IPS-15b (cell line): ENCODE data around the gene CLEC2L.
A peak's percentile ranks its signal among the peaks of the same experiment; 100 is the strongest.

Experiments
- H3K27me3 ChIP-seq: one replicate; pipeline ENCODE4 v1.6.1; 2013; ENCODE audit warnings: low read length; ENCODE audit not compliant: control insufficient read depth, insufficient read depth
- H3K36me3 ChIP-seq: one replicate; pipeline ENCODE4 v1.6.1; 2013; ENCODE audit warnings: low read length; ENCODE audit not compliant: control insufficient read depth, insufficient read depth
- H3K4me1 ChIP-seq: one replicate; pipeline ENCODE4 v1.6.1; 2013; ENCODE audit warnings: mild to moderate bottlenecking, low read length; ENCODE audit not compliant: control insufficient read depth, insufficient read depth
- H3K4me3 ChIP-seq: one replicate; pipeline ENCODE4 v1.5.1; 2013; ENCODE audit warnings: low read depth, low read length
- H3K9ac ChIP-seq: one replicate; pipeline ENCODE4 v1.6.1; 2013; ENCODE audit warnings: low read depth, mild to moderate bottlenecking, low read length
- H3K9me3 ChIP-seq: one replicate; pipeline ENCODE4 v1.6.1; 2013; ENCODE audit warnings: mild to moderate bottlenecking, low read length; ENCODE audit not compliant: control insufficient read depth, insufficient read depth

CLEC2L gene

GRCh38 chr7:139523199-139523941 lies at the start of gene CLEC2L:
CLEC2L (plus strand) TSS chr7:139523685; CDS start chr7:139523928, 243 bp downstream.
- Histone ChIP-seq H3K9me3 (no peaks in the 10 kb centered on the region), H3K9ac (no peak within 1 kb of the TSS), H3K4me3 (peak within 1 kb of the TSS; percentile 51), H3K4me1 (no peaks in the 10 kb centered on the region), H3K27me3 (peaks cover 36% of the 10 kb centered on the region), H3K36me3 (no peaks in the 10 kb centered on the region)

- no peaks in the 10 kb centered on the region for H3K27me3 ChIP-seq
- no peak overlapping the region for H3K4me3 ChIP-seq
- no peak overlapping the region for H3K9ac ChIP-seq
- peaks cover 4% of the 10 kb centered on the region for H3K36me3 ChIP-seq
- no peaks in the 10 kb centered on the region for H3K9me3 ChIP-seq
- no peaks in the 10 kb centered on the region for H3K4me1 ChIP-seq
Measured at GRCh38 chr7:139476139-139476538, 47.3 kb upstream of the CLEC2L start.

GRCh38 chr7:139476891-139477290 lies 46.6 kb upstream of the CLEC2L start:
- H3K36me3 ChIP-seq: peaks cover 4% of the 10 kb centered on the region
- H3K27me3 ChIP-seq: peaks cover under 1% of the 10 kb centered on the region
- no peak overlapping the region for H3K4me3 ChIP-seq
- H3K9me3 ChIP-seq: no peaks in the 10 kb centered on the region
- no peaks in the 10 kb centered on the region for H3K4me1 ChIP-seq
- H3K9ac ChIP-seq: no peak overlapping the region

- H3K36me3 ChIP-seq: peaks cover 4% of the 10 kb centered on the region
- H3K4me3 ChIP-seq: no peak overlapping the region
- H3K9ac ChIP-seq: no peak overlapping the region
Measured at GRCh38 chr7:139479620-139480019, 43.9 kb upstream of the CLEC2L start.

GRCh38 chr7:139481364-139481763 lies 42.1 kb upstream of the CLEC2L start:
- Histone ChIP-seq H3K9ac (no peak overlapping the region), H3K4me3 (no peak overlapping the region), H3K4me1 (no peaks in the 10 kb centered on the region), H3K27me3 (peaks cover 9% of the 10 kb centered on the region), H3K9me3 (no peaks in the 10 kb centered on the region), H3K36me3 (no peaks in the 10 kb centered on the region)

More at GRCh38 chr7:139479620-139480019, 43.9 kb upstream of the CLEC2L start:
- no peaks in the 10 kb centered on the region for H3K9me3 ChIP-seq
- peaks cover 9% of the 10 kb centered on the region for H3K27me3 ChIP-seq
- H3K4me1 ChIP-seq: no peaks in the 10 kb centered on the region

- H3K36me3 ChIP-seq: no peaks in the 10 kb centered on the region
- H3K4me3 ChIP-seq: peak overlapping the region; percentile 58
- H3K9me3 ChIP-seq: no peaks in the 10 kb centered on the region
- H3K9ac ChIP-seq: no peak overlapping the region
- no peaks in the 10 kb centered on the region for H3K4me1 ChIP-seq
- H3K27me3 ChIP-seq: peaks cover 9% of the 10 kb centered on the region
Measured at GRCh38 chr7:139482122-139482521, 41.4 kb upstream of the CLEC2L start.

- peak overlapping the region; percentile 58 for H3K4me3 ChIP-seq
- H3K36me3 ChIP-seq: no peaks in the 10 kb centered on the region
- peak overlapping the region; percentile 12 for H3K9ac ChIP-seq
- peaks cover 9% of the 10 kb centered on the region for H3K27me3 ChIP-seq
- no peaks in the 10 kb centered on the region for H3K4me1 ChIP-seq
- no peaks in the 10 kb centered on the region for H3K9me3 ChIP-seq
Measured at GRCh38 chr7:139482662-139483466, 40.6 kb upstream of the CLEC2L start.

- H3K4me1 ChIP-seq: no peaks in the 10 kb centered on the region
- no peak overlapping the region for H3K4me3 ChIP-seq
- no peaks in the 10 kb centered on the region for H3K36me3 ChIP-seq
- no peaks in the 10 kb centered on the region for H3K9me3 ChIP-seq
- H3K27me3 ChIP-seq: peaks cover 2% of the 10 kb centered on the region
- H3K9ac ChIP-seq: no peak overlapping the region
Measured at GRCh38 chr7:139487366-139488080, 36.0 kb upstream of the CLEC2L start.

- no peak overlapping the region for H3K9ac ChIP-seq
- H3K4me1 ChIP-seq: no peaks in the 10 kb centered on the region
- H3K36me3 ChIP-seq: no peaks in the 10 kb centered on the region
- no peak overlapping the region for H3K4me3 ChIP-seq
- no peaks in the 10 kb centered on the region for H3K27me3 ChIP-seq
- H3K9me3 ChIP-seq: no peaks in the 10 kb centered on the region
Measured at GRCh38 chr7:139488810-139489209, 34.7 kb upstream of the CLEC2L start.

- no peaks in the 10 kb centered on the region for H3K27me3 ChIP-seq
- no peak overlapping the region for H3K4me3 ChIP-seq
- H3K9ac ChIP-seq: no peak overlapping the region
- no peaks in the 10 kb centered on the region for H3K4me1 ChIP-seq
- H3K36me3 ChIP-seq: no peaks in the 10 kb centered on the region
- H3K9me3 ChIP-seq: no peaks in the 10 kb centered on the region
Measured at GRCh38 chr7:139490130-139490529, 33.4 kb upstream of the CLEC2L start.

- Histone ChIP-seq H3K36me3 (no peaks in the 10 kb centered on the region), H3K4me1 (no peaks in the 10 kb centered on the region), H3K4me3 (no peak overlapping the region), H3K9ac (no peak overlapping the region), H3K9me3 (no peaks in the 10 kb centered on the region), H3K27me3 (no peaks in the 10 kb centered on the region)
Measured at GRCh38 chr7:139492293-139492692, 31.2 kb upstream of the CLEC2L start.
